NCI-H2196 (cell line): Measurements from ENCODE around the gene PRKN.

Experiments used
- DNase-seq: peaks from one replicate; lab custom pipeline; 2025; ENCODE audit not compliant: unreplicated experiment; lab: John Stamatoyannopoulos, UW

The PRKN gene

DNA sequence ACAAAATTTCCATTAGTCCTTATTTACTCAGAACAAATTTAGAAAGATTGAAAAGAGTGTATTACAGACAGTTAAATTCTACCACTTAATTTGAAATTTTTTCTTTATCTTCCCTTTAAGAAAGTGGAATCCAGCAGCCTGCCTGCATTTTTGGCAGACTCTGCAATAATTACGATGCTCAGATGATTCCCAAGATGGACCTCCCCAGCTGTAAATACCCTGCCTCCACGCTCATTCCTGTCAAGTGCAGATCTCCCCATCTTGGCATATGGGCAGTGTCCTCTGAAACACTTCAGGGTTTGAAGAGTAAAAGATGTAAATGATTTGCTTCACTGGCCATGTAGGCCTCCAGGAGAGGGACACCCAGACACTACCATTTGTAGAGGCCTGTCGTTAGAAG lies 471.2 kb downstream of the PRKN start:
- no peak for DNase-seq

DNA sequence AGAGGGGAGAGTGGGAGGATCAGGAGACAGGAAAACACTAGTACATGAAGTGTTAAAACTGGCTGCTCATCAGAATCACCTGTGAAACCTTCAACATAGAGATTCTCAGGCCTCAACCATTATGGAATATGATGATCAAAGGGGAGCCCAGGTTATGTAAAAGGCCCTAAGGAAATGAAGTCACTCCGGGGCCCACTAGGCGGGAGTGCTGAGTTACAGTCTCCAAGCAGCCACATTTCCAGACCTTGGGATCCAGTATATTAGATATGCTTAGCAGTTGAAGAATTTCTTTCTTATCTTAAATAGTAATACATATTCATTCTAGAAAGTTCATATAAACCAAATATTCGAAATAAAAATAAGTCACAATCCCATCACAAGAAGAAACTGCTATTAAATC lies 476.3 kb downstream of the PRKN start:
- no peak for DNase-seq

DNA sequence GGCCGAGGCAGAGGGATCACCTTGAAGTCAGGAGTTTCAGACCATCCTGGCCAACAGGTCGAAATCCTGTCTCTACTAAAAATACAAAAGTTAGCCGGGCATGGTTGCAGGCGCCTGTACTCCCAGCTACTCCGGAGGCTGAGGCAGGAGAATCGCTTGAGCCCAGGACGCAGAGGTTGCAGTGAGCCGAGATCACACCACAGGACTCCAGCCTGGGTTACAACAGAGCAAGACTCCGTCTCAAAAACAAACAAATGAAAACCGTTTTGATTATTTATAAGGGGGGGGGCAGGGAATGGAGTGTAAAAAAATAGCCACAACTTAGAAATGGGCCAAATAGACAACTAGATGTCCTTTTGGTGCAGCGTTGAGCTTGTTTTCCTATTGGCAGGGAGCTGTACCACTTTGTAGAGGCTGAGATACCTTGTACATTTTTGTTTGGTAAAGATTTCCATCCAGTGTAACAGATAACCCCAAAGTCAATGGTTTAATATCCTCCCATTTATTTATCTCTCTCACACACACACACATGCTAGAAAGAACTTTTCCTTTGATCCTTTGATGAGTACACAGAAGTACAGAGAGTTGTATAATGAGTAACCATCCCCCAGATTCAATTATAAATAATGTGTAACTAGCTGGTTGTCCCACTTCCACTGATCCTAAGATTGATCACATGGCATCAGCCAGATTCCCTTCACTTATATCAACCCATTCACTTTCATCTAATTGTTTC lies 477.5 kb downstream of the PRKN start:
- no peak for DNase-seq

DNA sequence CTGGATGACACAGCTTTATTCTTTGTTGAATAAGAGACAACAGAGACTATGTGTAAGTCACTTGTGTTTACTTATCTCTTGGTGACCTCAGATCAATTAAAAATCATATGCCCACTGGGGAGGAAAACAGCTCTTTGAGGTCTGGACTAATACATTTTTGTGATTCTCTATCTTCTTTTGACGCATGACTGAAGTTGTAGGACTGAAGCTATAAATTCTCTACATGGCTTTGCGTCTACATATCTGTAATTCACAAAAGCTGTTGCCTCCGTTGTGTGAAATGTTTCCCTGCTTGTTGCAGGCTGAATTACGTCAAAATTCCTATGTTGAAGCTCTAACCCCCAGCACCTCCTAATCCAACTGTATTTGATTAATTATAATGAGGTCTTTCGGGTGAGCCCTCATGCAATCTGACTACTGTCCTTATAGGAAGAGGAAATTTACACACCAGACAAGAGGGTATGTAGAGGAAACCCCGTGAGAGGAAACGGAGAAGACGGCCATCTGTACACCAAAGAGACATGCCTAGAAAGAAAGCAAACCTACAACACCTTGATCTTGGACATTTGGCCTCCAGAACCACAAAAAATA lies 481.6 kb downstream of the PRKN start:
- no peak for DNase-seq

DNA sequence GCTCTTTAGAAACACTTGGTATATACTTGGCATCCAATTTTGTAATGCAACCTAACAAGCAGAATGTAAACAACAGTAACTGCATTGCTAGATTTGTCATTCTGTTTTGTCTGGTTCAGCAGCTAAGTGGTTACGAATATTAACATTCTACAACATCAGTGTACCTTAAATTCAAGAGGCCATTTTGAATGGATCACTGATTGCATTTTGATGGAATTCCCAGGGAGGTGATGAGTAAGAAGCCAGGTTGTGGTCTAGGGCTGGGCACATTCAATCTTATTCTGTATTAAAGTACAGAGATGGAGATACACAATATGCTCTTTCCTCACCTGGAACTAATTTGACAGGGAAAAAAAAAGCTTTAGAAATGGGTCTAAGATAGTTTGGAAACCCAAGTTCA lies 483.5 kb downstream of the PRKN start:
- DNase-seq, result no peak

DNA sequence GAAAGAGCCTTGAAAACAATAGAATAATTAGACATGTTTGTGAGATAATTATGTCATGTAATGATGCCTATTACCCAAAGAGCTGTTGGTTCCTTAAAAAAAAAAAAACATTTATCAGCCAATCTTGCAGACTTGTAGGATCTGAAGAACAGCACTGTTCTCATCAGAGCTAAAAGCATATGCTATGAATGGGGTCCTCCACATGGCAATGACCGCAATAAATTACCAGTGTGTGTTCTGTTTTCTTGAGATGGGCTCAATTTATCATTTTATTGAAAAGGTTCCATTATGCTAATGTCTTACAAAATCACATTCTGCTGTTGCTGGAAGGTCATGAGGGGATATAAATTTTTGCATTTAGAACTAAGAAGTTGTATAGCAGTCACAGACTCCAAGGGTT lies 484.7 kb downstream of the PRKN start:
- DNase-seq, result no peak

DNA sequence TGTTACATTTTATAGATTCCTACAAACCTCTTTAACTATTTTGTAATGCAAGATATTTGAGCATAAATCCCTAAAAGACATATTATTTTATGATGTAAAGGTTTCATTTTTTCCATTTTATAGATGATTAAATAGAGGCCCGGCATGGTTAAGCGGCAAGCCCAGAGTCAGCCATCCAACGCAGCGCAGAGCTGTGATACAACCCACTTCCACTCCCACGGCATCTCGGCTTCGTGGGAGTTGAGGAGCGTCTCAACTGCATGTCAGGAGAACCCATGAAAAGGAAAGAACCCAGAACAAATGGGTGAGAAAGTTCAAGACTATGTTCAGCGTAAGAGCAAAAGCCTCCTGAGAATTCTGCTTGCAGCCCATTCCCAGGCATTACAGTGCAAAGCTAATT lies 488.2 kb downstream of the PRKN start:
- no peak for DNase-seq

DNA sequence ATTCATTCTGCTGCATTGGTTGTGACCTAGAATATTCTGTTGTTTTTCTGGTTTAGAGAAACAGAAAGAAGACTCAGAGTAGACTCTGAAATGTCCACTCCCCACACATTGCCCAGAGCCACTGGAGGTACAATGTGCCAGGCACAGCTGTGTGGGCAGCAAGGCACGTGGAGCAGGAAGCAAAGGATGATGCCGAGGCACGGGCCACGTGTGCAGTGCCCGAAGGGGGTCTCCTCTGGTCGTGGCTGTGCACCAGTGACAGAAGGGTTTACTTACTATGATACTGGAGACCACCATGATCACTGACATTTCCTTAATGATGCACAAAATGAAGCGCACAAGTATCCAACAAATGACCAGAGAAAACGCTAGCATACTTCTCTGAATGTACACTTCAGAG lies 488.9 kb downstream of the PRKN start:
- DNase-seq, result no peak

DNA sequence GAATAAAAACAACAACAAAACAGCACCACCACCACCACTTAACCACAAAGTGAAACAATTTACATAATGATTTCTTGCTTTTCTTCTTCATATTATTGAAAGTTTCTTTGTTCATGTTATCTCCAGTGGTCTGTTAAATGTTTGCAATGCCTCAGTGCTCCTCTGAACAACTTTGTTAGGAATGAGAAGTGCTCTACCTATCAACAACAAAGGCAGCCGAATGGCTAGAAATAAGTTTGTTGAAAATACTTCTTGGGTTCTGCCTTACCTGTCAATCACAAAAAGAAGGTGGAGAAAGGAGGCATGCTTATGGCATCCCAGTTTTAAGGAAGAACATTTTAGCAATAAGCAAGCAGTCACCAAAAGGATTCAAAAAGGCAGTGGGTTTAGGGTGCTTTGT lies 490.2 kb downstream of the PRKN start:
- no peak for DNase-seq

DNA sequence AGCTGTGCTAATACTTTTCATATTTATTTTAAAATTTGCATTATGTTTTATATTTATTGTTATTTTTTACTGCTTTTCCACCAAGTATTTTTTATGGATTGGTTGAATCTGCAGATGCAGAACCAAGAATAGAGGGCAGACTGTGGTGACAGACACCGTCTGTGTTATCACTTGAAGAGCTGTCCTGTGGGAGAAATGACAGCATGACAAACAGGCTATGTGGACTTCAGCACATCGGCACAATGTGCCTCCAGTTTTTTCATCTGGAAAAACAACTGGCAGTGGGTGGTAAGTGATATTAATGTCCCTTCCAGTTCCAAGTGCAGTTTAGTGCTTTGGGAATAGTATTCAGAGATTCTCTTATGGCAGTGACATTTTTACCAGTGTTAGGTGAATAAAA lies 492.9 kb downstream of the PRKN start:
- DNase-seq, result no peak

DNA sequence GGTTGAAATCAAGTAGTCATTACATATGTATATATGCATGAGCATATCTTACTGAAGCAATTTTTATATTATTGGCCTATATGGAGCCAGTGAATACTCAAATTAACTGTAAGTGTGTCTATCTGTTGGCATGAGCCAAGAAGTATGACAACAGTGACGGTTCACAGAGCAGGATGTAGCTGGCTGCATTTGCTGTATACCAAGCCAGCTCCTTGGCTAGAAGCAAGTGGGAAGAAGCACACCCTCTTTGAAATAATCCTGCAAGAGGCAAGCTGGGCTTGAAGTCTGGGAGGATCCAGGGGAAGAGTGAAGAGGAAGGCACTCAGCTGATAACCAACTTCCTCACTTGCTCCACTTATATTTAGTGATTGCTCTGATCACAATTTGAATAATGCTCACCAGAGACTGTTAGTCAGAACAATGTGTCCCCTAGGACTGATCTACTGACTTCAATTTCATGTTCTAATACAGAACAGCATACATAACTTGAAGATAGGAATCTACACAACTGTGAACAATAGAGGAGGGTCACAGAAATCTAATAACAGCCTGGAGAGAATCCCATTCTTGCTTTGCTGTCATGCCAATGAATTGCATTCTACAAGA lies 497.3 kb downstream of the PRKN start:
- no peak for DNase-seq

DNA sequence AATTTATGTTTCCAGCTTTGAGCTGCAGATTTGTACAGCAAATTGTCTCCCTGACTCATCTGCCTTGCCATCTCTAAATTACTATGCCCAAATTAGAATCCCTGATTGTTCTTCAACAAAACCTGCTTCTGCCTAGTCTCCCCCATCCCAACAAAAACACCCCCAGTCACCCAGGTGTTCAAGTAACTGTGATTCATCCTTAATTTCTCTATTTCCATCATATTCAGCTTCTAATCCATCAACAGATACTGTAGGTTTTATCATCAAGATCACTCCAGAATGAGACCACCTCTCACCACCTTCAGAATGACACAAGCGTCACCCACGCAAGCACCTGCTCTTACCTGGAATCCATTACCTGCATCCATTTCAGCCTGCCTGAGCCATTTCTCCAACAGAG lies 498.5 kb downstream of the PRKN start:
- DNase-seq, result no peak

DNA sequence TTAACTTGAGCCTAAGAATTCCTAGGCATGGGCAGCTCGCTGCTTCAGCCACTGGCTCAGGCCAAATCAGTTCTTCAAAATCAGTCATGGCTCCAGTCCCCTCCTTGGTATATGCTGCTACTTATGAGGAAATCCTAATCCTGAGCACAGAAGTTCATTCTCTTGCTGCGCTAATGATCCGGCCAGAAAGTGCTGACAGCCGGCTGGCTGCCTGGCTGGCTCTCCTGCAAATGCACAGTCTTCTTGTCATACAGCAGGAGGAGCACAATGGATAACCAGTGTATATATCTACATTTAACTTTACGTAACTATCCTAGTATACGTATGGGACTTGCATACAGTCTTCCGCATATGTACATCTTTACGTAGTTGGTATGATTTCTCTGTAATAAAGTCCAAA lies 500.8 kb downstream of the PRKN start:
- no peak for DNase-seq

DNA sequence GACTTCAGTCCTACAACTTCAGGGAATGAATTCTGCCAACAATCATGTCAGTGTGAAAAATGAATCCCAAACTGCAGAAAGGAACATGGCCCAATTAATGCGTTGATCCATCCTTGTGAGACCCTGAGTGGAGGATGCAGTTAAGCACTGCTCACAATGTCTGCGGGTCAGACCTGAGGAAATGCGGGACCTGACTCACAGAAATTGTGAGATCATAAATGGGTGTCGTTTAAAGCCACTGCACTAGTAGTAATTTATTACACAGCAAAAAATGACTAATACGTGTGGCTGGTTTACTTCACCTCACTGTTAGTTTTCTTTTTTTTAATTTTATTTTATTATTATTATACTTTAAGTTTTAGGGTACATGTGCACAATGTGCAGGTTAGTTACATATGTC lies 505.0 kb downstream of the PRKN start:
- DNase-seq, result no peak

DNA sequence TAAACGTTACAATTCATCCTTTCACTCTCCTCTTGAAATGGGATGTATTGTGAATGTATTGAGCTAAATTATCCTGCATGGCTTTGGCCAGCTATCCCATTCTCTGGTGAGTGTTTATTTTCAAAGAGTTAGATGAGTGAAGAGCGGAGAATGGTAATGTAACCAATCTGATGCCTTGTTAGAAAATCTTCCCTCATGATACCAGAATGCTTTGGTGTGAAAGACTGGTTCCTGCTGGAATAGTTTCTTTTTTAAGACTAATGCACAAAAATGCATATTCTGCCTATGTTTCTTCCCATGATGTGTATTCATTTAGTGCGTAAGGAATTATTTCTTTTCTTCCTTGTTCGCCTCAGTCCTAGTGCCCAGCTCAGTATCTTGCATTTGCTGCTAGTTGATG lies 506.7 kb downstream of the PRKN start:
- DNase-seq, result no peak

DNA sequence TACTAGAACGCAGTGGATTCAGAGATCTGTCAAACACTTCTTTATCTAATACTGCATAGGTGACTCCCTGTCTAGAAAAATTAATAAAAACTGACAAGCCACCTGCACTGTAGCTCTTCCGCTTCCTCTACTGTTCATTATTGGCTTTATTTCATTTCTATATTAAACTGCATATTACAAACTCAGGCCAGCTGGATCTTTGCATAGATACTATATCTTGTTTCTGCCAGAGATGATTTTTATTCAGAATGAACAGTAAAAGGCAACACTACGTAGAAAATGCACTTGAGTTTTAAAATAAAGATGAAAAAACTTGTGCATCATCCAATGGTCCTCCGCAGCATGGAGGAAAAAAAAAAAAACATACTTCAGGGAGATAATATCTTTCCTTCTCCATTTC lies 508.3 kb downstream of the PRKN start:
- DNase-seq, result no peak

DNA sequence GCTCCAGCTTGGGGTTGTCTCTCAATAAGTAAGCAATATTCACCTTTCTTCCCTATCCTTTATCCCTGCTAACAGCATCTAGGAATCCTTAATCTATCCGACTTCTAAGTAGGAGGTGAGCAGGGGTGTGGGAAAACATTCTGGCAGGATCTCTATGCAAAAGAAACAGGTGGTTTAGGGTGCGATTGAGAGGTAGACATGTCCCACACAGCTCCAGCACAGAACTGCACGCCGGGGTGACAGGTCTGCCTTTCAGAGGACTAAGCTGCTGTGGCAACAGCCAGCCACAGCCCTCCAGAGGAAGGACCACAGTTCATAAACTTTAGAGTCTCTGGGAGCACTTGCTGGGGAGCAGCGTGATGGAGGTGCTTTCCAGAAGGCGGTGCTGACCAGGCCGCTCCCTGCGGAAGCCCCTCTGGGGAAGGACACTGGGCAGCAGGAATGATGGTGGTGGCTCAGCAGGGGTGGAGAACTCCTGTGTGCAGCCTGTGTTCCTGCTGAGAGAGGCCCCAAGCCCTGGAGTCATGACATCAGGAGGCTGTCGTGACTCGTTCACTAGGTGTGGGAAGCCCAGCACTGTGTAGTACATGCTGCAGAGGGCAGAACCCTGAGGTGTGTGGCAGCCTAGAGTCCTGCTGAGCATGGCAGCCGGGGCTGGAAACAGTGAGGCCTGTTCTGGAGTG lies 509.6 kb downstream of the PRKN start:
- no peak for DNase-seq

DNA sequence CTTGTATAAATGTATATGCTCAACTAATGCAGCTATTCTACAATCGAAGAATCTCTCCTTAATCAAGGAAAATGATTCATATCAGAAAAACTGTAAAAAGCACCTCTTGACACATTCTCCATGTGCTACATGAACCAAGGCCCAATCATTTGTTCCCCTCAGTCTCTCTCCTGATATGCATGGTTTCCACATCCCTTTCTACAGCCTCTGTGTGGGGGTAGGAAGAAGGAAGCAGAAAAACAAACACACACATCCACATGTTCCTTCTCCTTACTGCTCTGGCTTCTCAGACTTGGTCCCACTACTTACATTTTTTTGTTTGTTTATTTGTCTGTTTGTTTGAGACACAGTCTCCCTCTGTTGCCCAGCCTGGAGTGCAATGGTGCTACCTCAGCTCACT lies 510.5 kb downstream of the PRKN start:
- DNase-seq, result no peak

DNA sequence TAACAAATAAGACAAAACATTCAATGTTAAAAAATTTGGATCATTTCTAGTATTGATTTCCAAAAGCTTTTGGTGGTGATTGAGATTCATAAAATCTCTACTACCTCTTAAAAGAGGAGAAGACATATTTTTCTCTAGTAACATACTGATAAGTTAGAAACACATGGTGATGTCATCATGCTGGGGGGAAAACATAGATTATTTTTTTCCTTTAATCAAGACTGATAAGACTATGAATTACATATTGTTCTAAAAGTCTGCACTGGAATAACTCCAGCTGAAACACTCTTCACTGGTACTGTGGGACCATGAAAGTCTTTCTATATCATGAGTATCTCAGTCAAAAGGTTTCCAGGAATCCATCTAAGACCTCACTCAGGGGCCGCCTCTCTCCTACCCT lies 515.8 kb downstream of the PRKN start:
- DNase-seq, result no peak

DNA sequence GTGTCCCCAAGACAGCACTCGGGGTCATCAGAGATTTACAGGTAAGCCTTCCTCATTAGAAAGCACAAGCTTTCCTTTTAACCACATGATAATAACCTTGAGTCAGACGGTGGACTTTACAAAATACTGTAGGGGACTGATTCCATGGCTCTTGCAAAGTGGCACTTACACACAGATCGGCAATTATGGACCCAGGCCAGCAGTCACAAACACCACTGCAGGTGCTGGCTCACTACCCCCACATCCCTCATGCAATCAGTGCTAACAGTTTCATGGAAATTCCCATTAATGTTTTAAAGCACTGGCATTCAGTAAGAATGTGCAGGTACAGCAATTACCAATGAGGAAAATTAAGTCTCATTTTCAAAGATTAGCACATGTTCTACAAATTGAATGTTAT lies 516.5 kb downstream of the PRKN start:
- no peak for DNase-seq

DNA sequence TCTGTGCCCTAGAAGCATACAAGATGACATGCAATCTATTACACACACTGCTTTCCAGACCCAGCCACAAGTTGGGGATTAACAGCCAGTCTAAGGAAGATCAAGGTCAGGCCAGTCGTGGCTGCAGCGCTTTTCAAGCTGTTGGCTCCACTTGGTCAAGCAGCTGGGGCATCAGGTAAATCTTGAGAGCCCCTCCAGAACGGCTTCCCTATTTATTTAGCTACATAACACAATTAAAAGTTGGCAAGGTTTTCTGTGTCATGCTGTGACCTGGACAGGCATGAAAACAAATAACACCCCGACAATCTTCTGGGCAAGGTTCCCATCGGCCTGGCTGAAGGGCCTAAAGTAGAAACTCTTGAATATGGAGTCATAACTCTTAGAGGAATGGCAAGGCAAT lies 524.3 kb downstream of the PRKN start:
- DNase-seq, result no peak
